GM10248 (cell line): ENCODE measurements around the gene SLC44A3.

ENCODE experiments used
- CTCF ChIA-PET: fragments of 300-600 bp; sonication (Branson Sonifier 250); formaldehyde crosslinking; extraction: SDS; loops from one replicate; lab custom pipeline; 2021; ENCODE audit warnings: antibody characterized with exemption; lab: Yijun Ruan, JAX
- POLR2A ChIA-PET: fragments of 350-650 bp; sonication (Branson Sonifier 250); formaldehyde crosslinking; extraction: SDS; loops from one replicate; lab custom pipeline; 2020; ENCODE audit warnings: antibody characterized with exemption; lab: Yijun Ruan, JAX
- DNase-seq: peaks from one replicate; pipeline ENCODE4 v3.0.0; 2012; ENCODE audit errors: extremely low spot score
- TF ChIP-seq, protein P1 (sequence below): IDR thresholded peaks from 2 replicates; pipeline ENCODE4 v1.5.1; 2012; ENCODE audit warnings: mild to moderate bottlenecking, low read depth; ENCODE audit errors: extremely low read depth, missing control alignments, control extremely low read depth

SLC44A3 gene

GRCh38 chr1:94876362-94876761 is 56.2 kb downstream of the SLC44A3 start:
- DNase-seq = no peak
- ChIA-PET POLR2A (no interaction called here), CTCF (interaction anchor here (0.8 to 8.8 kb wide), 3 partner anchors 10 to 23 kb away, joined by 3 to 64 read pairs (median 23); no protein-coding TSS in a partner anchor)
- TF ChIP-seq, protein P1, sequence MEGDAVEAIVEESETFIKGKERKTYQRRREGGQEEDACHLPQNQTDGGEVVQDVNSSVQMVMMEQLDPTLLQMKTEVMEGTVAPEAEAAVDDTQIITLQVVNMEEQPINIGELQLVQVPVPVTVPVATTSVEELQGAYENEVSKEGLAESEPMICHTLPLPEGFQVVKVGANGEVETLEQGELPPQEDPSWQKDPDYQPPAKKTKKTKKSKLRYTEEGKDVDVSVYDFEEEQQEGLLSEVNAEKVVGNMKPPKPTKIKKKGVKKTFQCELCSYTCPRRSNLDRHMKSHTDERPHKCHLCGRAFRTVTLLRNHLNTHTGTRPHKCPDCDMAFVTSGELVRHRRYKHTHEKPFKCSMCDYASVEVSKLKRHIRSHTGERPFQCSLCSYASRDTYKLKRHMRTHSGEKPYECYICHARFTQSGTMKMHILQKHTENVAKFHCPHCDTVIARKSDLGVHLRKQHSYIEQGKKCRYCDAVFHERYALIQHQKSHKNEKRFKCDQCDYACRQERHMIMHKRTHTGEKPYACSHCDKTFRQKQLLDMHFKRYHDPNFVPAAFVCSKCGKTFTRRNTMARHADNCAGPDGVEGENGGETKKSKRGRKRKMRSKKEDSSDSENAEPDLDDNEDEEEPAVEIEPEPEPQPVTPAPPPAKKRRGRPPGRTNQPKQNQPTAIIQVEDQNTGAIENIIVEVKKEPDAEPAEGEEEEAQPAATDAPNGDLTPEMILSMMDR = no peak

- no peak for DNase-seq
- ChIA-PET POLR2A (no interaction called here), CTCF (no interaction called here)
- TF ChIP-seq, protein P1 = no peak
Measured at GRCh38 chr1:94878329-94878728, 58.2 kb downstream of the SLC44A3 start.

DNA sequence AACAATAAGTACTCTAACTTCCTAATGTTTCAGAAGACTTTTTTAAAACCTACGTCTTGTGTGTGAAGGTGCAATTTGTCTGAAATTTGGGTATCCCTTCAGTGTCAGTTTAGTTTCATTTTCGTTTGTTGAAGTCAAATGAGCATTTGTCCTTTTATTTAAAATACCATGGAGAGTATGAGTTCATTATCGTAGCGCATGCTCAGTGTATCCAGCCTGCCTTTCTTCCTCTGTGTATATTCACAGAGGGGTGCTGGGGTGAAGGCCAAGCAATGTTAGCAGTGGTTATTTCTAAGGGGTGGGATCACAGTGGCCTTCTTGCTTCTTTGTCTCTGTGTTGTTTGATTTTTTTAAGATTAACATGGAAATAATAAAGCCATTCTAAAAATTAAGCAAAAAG is 63.5 kb downstream of the SLC44A3 start:
- ChIA-PET CTCF (interaction anchor here (1.5 kb wide), 1 partner anchor 160 kb away, joined by 4 read pairs; no protein-coding TSS in a partner anchor), POLR2A (no interaction called here)
- DNase-seq = peak; percentile 20
- TF ChIP-seq, protein P1 = no peak

DNA sequence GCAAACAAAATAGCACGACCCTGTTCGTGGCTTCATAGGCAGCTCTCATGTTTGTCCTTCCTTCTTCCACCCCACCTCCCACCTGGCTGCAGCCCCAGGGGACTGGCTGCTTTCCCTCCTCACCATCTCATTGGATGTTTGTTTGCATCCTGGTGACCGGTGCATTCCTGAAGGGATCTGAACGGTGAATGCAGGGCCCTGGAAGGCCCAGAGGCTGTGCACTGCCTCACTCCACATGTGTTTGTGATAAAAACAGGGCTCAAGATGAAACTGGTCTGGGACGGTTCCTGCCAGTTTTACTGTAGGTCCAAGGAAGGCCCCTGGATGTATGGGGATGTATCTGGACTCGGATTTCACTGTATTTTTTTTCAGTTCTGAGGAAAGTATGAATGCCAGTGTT is 63.9 kb downstream of the SLC44A3 start:
- ChIA-PET POLR2A (no interaction called here), CTCF (no interaction called here)
- DNase-seq = no peak
- TF ChIP-seq, protein P1 = no peak

DNA sequence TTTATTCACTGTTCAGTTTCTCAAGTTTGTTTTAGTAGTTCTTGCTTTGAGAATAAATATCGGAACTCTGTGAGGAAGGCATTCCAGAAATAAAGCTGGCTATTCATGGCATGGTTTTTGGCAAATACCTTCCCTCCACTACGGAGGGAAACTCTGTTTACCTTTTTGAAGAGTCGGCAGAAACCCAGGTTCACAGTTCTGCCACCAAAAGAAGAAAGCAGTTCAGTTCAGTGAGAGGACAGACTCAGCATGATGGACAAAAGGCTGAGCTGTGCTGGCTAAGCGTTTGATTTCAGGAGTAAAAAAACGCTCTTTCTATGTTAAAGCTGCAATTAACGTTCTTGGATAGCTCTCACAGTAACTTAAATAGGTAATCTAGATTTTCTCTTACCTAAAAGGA is 64.3 kb downstream of the SLC44A3 start:
- DNase-seq = no peak
- ChIA-PET POLR2A (no interaction called here), CTCF (interaction anchor here (1.3 kb wide), 1 partner anchor 30 kb away, joined by 3 read pairs; no protein-coding TSS in a partner anchor)
- TF ChIP-seq, protein P1 = no peak

- TF ChIP-seq, protein P1 = no peak
- ChIA-PET CTCF (interaction anchor here (0.7 to 1.5 kb wide), 2 partner anchors 10 to 157 kb away, joined by 3 to 5 read pairs; no protein-coding TSS in a partner anchor), POLR2A (no interaction called here)
- no peak for DNase-seq
Measured at GRCh38 chr1:94886361-94886760, 66.2 kb downstream of the SLC44A3 start.
